Measurements from ENCODE around the gene ZMIZ1.

The ZMIZ1 gene

GRCh38 chr10:79127151-79127961, 58.6 kb downstream of the ZMIZ1 start:
- DNase-seq (ENCODE audit: low read depth, low spot score), result no peak
- no peak for TF ChIP-seq YY1 (IDR thresholded peaks at IDR 0.05; ENCODE audit: insufficient read depth, insufficient read length)
- peaks cover 54% of the 10 kb centered on the region for H3K36me3 ChIP-seq (ENCODE audit: insufficient read depth, insufficient read length, low read length)
- H3K27me3 ChIP-seq (ENCODE audit: insufficient read depth, insufficient read length), result no peaks in the 10 kb centered on the region
- peaks cover 40% of the 10 kb centered on the region for H3K4me1 ChIP-seq (ENCODE audit: insufficient read depth, insufficient read length)
- no peak overlapping the region for H3K4me3 ChIP-seq (ENCODE audit: insufficient read length, low read depth)
- H3K9ac ChIP-seq (ENCODE audit: insufficient read length, low read depth), result peak overlapping the region; percentile 39
- H3K9me3 ChIP-seq (ENCODE audit: insufficient read depth, low read length), result no peaks in the 10 kb centered on the region

GRCh38 chr10:79128241-79128922, 59.6 kb downstream of the ZMIZ1 start:
- Histone ChIP-seq H3K4me3 (ENCODE audit: insufficient read length, low read depth) (no peak overlapping the region), H3K9ac (ENCODE audit: insufficient read length, low read depth) (no peak overlapping the region), H3K36me3 (ENCODE audit: insufficient read depth, insufficient read length, low read length) (peaks cover 48% of the 10 kb centered on the region)

GRCh38 chr10:79128923-79129305, 60.1 kb downstream of the ZMIZ1 start:
- H3K27me3 ChIP-seq (ENCODE audit: insufficient read depth, insufficient read length), result no peaks in the 10 kb centered on the region
- TF ChIP-seq ZNF274 (IDR thresholded peaks at IDR 0.05; ENCODE audit: low read depth, low read length) (no peak), SUZ12 (IDR thresholded peaks at IDR 0.05; ENCODE audit: extremely low read depth, insufficient read depth, insufficient read length) (no peak), YY1 (IDR thresholded peaks at IDR 0.05; ENCODE audit: insufficient read depth, insufficient read length) (no peak)
- no peak overlapping the region for H3K4me3 ChIP-seq (ENCODE audit: insufficient read length, low read depth)
- peaks cover 45% of the 10 kb centered on the region for H3K4me1 ChIP-seq (ENCODE audit: insufficient read depth, insufficient read length)
- no peaks in the 10 kb centered on the region for H3K9me3 ChIP-seq (ENCODE audit: insufficient read depth, low read length)
- no peak overlapping the region for H3K9ac ChIP-seq (ENCODE audit: insufficient read length, low read depth)
- no peak for DNase-seq (ENCODE audit: low read depth, low spot score)
- peaks cover 47% of the 10 kb centered on the region for H3K36me3 ChIP-seq (ENCODE audit: insufficient read depth, insufficient read length, low read length)

More at GRCh38 chr10:79128241-79128922, 59.6 kb downstream of the ZMIZ1 start:
- no peak for DNase-seq (ENCODE audit: low read depth, low spot score)
- TF ChIP-seq YY1 (IDR thresholded peaks at IDR 0.05; ENCODE audit: insufficient read depth, insufficient read length) (no peak), ZNF274 (IDR thresholded peaks at IDR 0.05; ENCODE audit: low read depth, low read length) (no peak), SUZ12 (IDR thresholded peaks at IDR 0.05; ENCODE audit: extremely low read depth, insufficient read depth, insufficient read length) (no peak)
- peaks cover 45% of the 10 kb centered on the region for H3K4me1 ChIP-seq (ENCODE audit: insufficient read depth, insufficient read length)
- no peaks in the 10 kb centered on the region for H3K9me3 ChIP-seq (ENCODE audit: insufficient read depth, low read length)
- no peaks in the 10 kb centered on the region for H3K27me3 ChIP-seq (ENCODE audit: insufficient read depth, insufficient read length)

DNA sequence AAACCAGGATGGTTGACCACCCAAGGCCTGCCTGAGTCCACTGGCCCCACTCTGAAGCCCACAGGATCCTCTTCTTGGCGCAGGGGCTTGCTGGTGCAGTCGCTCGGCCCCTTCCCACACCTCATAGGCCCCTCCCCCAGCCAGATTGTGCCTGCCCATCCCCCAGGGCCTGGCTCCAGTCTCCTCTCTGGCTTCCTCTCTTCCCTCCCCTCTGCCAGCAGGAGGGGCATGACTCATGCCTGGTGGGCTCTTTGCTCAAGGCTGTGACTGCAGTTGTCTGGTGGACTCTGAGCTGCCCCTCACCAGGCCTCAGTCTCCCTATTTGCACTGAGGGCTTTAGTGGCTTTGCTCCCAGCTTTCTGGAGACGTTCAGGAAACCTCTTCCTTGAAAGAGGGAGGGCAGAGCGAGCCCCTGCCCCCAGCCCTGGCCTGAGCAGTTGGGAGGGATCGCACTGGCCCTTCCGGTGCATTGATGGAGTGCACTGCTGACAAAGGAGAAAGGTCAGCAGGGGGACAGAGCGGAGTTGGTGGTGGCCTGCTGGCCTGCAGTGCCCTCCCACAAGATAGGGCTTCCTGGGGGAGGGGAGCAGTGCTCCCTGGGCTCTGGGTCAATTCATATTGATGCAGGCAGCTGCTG, 60.7 kb downstream of the ZMIZ1 start:
- TF ChIP-seq ZNF274 (IDR thresholded peaks at IDR 0.05; ENCODE audit: low read depth, low read length) (no peak), SUZ12 (IDR thresholded peaks at IDR 0.05; ENCODE audit: extremely low read depth, insufficient read depth, insufficient read length) (no peak), YY1 (IDR thresholded peaks at IDR 0.05; ENCODE audit: insufficient read depth, insufficient read length) (no peak)
- Histone ChIP-seq H3K9ac (ENCODE audit: insufficient read length, low read depth) (peak overlapping the region; percentile 59), H3K9me3 (ENCODE audit: insufficient read depth, low read length) (no peaks in the 10 kb centered on the region), H3K36me3 (ENCODE audit: insufficient read depth, insufficient read length, low read length) (peaks cover 47% of the 10 kb centered on the region), H3K4me1 (ENCODE audit: insufficient read depth, insufficient read length) (peaks cover 45% of the 10 kb centered on the region), H3K27me3 (ENCODE audit: insufficient read depth, insufficient read length) (no peaks in the 10 kb centered on the region), H3K4me3 (ENCODE audit: insufficient read length, low read depth) (no peak overlapping the region)
- peak; percentile 68 for DNase-seq (ENCODE audit: low read depth, low spot score)

DNA sequence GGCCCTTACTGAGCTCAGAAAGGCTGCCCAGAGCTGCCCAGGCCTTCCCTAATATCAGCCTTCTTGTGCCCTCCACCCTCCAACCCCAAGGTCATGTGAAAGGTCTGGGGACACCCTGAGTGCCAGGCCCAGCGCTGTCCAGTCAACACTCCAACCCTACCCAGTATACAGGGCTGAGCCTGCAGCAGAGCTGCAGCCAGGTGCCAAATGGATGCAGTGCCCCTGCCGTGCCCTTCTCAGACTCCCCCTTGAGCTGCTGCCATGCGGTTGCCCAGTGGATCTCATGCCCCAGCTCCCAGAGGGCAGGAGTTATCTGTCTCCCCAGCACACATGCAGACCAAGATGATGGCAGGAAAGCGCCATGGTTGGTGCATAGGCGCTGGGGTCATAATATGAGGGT, 61.5 kb downstream of the ZMIZ1 start:
- DNase-seq (ENCODE audit: low read depth, low spot score), result no peak
- TF ChIP-seq ZNF274 (IDR thresholded peaks at IDR 0.05; ENCODE audit: low read depth, low read length), result no peak
- no peak for TF ChIP-seq SUZ12 (IDR thresholded peaks at IDR 0.05; ENCODE audit: extremely low read depth, insufficient read depth, insufficient read length)
- no peak for TF ChIP-seq YY1 (IDR thresholded peaks at IDR 0.05; ENCODE audit: insufficient read depth, insufficient read length)
- no peaks in the 10 kb centered on the region for H3K27me3 ChIP-seq (ENCODE audit: insufficient read depth, insufficient read length)
- no peak overlapping the region for H3K9ac ChIP-seq (ENCODE audit: insufficient read length, low read depth)
- no peaks in the 10 kb centered on the region for H3K9me3 ChIP-seq (ENCODE audit: insufficient read depth, low read length)
- H3K36me3 ChIP-seq (ENCODE audit: insufficient read depth, insufficient read length, low read length), result peaks cover 43% of the 10 kb centered on the region
- H3K4me3 ChIP-seq (ENCODE audit: insufficient read length, low read depth), result no peak overlapping the region
- peaks cover 41% of the 10 kb centered on the region for H3K4me1 ChIP-seq (ENCODE audit: insufficient read depth, insufficient read length)

DNA sequence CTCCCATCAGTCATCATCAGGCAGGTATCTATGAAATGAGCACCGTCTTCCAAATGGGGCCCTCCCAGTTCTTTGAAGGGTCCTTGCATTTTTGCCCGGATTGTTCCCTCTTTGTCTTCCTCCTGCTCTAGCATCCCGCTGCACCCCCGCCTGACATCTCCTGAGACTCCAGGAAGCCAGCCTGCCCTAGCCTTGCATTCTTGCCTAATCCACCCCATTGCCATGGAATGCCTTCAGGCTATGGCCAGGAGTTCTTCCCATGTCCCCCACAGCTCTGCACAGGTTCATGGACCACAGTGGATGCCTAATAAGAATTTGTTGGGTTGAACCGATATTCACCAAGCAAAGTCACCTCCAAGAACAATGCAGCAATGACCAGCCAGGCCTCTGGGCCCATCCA, 62.1 kb downstream of the ZMIZ1 start:
- H3K36me3 ChIP-seq (ENCODE audit: insufficient read depth, insufficient read length, low read length), result peaks cover 41% of the 10 kb centered on the region
- DNase-seq (ENCODE audit: low read depth, low spot score), result peak; percentile 71
- H3K27me3 ChIP-seq (ENCODE audit: insufficient read depth, insufficient read length), result no peaks in the 10 kb centered on the region
- H3K4me1 ChIP-seq (ENCODE audit: insufficient read depth, insufficient read length), result peaks cover 44% of the 10 kb centered on the region
- H3K4me3 ChIP-seq (ENCODE audit: insufficient read length, low read depth), result no peak overlapping the region
- H3K9me3 ChIP-seq (ENCODE audit: insufficient read depth, low read length), result no peaks in the 10 kb centered on the region
- no peak overlapping the region for H3K9ac ChIP-seq (ENCODE audit: insufficient read length, low read depth)
- TF ChIP-seq YY1 (IDR thresholded peaks at IDR 0.05; ENCODE audit: insufficient read depth, insufficient read length) (no peak), ZNF274 (IDR thresholded peaks at IDR 0.05; ENCODE audit: low read depth, low read length) (no peak), SUZ12 (IDR thresholded peaks at IDR 0.05; ENCODE audit: extremely low read depth, insufficient read depth, insufficient read length) (no peak)

Measured in NT2/D1 (cell line).